GM23338 (cell line): ENCODE data around the gene ZDHHC11B.
"Not testable (repeated sequence)": the region's sequence is repeated elsewhere in the genome, so short reads cannot be mapped to it uniquely, and the experiment has no call there.

Experiments used
- CREB1 ChIP-seq: fragments of 250-450 bp; sonication (Bioruptor Pico); IDR thresholded peaks from 2 replicates; pipeline ENCODE4 v1.5.0; 2020; ENCODE audit warnings: low read depth, mild to moderate bottlenecking, moderate library complexity
- CTCF ChIP-seq, 2 experiments: fragments of 200-600 bp in 1 of 2; sonication (generic) in 1 of 2; conservative IDR thresholded peaks; 2 replicates each; pipeline versions ENCODE4 v1.5.1 to v1.6.1; 2016 to 2017; ENCODE audit warnings: antibody characterized with exemption in 2 of 2, low read depth in 2 of 2, mild to moderate bottlenecking in 2 of 2, moderate library complexity in 1 of 2
- ETS1 ChIP-seq: IDR thresholded peaks from 2 replicates; pipeline ENCODE4 v1.6.1; 2016; ENCODE audit warnings: antibody characterized with exemption
- EZH2 ChIP-seq: fragments of 200-600 bp; sonication (generic); IDR thresholded peaks from one replicate; pipeline ENCODE4 v1.8.0; 2017; ENCODE audit warnings: antibody characterized with exemption, mild to moderate bottlenecking, low read depth; ENCODE audit not compliant: unreplicated experiment
- EZH2phosphoT487 ChIP-seq: fragments of 200-600 bp; sonication (generic); IDR thresholded peaks from one replicate; pipeline ENCODE4 v1.8.1; 2018; ENCODE audit warnings: antibody characterized with exemption; ENCODE audit not compliant: unreplicated experiment
- JUNB ChIP-seq: IDR thresholded peaks from one replicate; pipeline ENCODE4 v1.6.1; 2016; ENCODE audit warnings: antibody characterized with exemption; ENCODE audit not compliant: unreplicated experiment
- NANOG ChIP-seq: IDR thresholded peaks from 2 replicates; pipeline ENCODE4 v1.6.1; 2016; ENCODE audit warnings: antibody characterized with exemption, borderline replicate concordance
- POLR2AphosphoS5 ChIP-seq: IDR thresholded peaks from 2 replicates; pipeline ENCODE4 v1.6.1; 2016; ENCODE audit warnings: antibody characterized with exemption, low read depth
- REST ChIP-seq: IDR thresholded peaks from one replicate; pipeline ENCODE4 v1.6.1; 2018; ENCODE audit warnings: antibody characterized with exemption; ENCODE audit not compliant: unreplicated experiment
- STAT1 ChIP-seq: IDR thresholded peaks from one replicate; pipeline ENCODE4 v1.6.1; 2016; ENCODE audit warnings: antibody characterized with exemption; ENCODE audit not compliant: unreplicated experiment
- ZNF114 ChIP-seq: fragments of 250-450 bp; sonication (Bioruptor Pico); IDR thresholded peaks from 2 replicates; pipeline ENCODE4 v1.5.0; 2020; ENCODE audit warnings: mild to moderate bottlenecking, moderate library complexity
- ZNF331 ChIP-seq: fragments of 250-450 bp; sonication (Bioruptor Pico); IDR thresholded peaks from 2 replicates; pipeline ENCODE4 v1.5.0; 2020; ENCODE audit warnings: low read depth, mild to moderate bottlenecking, moderate library complexity
- ZNF462 ChIP-seq: fragments of 250-450 bp; sonication (Bioruptor Pico); IDR thresholded peaks from 2 replicates; pipeline ENCODE4 v1.5.0; 2020; ENCODE audit warnings: mild to moderate bottlenecking, moderate library complexity

- TF ChIP-seq CTCF (conservative IDR thresholded peaks at IDR 0.05; ENCODE audit: low read depth in 2 of 2); CREB1; REST; POLR2AphosphoS5; EZH2; EZH2phosphoT487; JUNB; ZNF114; STAT1; ZNF331 (CRISPR knock-in tag); NANOG; ETS1; ZNF462 (CRISPR knock-in tag): not testable (repeated sequence)
These were observed 16.5 kb upstream of the ZDHHC11B start for GRCh38 chr5:801055-801454.
